Prostate gland (tissue), 2 donors: ENCODE measurements around the gene PXMP4.

Source experiments
- CTCF ChIP-seq, 4 experiments: fragments of 200-600 bp in 2 of 4; fragments of 450-650 bp in 2 of 4; sonication (generic) in 2 of 4; IDR thresholded peaks; 1 replicate in 3 of 4; 2 replicates in 1 of 4; pipeline ENCODE4 v1.5.1; 2016 to 2019; ENCODE audit warnings: antibody characterized with exemption in 4 of 4, mild to moderate bottlenecking in 2 of 4, moderate library complexity in 2 of 4
- POLR2A ChIP-seq: fragments of 450-650 bp; IDR thresholded peaks from one replicate; pipeline ENCODE4 v1.6.1; 2016; ENCODE audit warnings: antibody characterized with exemption, mild to moderate bottlenecking

- TF ChIP-seq POLR2A = no peak
- TF ChIP-seq CTCF (IDR thresholded peaks at IDR 0.05) = no peak
Measured at GRCh38 chr20:33725607-33726264, 5.6 kb upstream of the PXMP4 start.
